C4-2B (cell line): ENCODE data around the gene JDP2.

ENCODE experiments used
- CTCF ChIP-seq: fragments of 450-650 bp; conservative IDR thresholded peaks from 2 replicates; pipeline ENCODE4 v1.5.1; 2017; ENCODE audit warnings: mild to moderate bottlenecking
- ZFX ChIP-seq: fragments of 450-650 bp; IDR thresholded peaks from 2 replicates; pipeline ENCODE4 v1.6.1; 2017

- TF ChIP-seq CTCF (no peak), ZFX (no peak)
These were observed 34.0 kb downstream of the JDP2 start for GRCh38 chr14:75461755-75462349.
